Thoracic aorta (tissue), 2 donors: ENCODE results near the gene FNTB. TPM values are rescaled to one million over a fixed set of nuclear protein-coding genes. Genes with fewer than 3 reads are reported as not detected.

Experiments
- ATAC-seq: fragments of 150-250 bp; one replicate; pipeline ENCODE4 v1.8.0; 2017; ENCODE audit warnings: low read depth; ENCODE audit not compliant: insufficient number of reproducible peaks, low FRiP score
- DNase-seq: peaks from one replicate; pipeline ENCODE4 v3.0.0-alpha.2; 2020; ENCODE audit warnings: low spot score
- H3K27ac ChIP-seq, 2 donors: fragments of 200-600 bp; sonication (generic); 1 replicate in 1 of 2; 2 replicates in 1 of 2; pipeline ENCODE4 v1.5.1; 2016; ENCODE audit warnings: mild to moderate bottlenecking in 2 of 2, moderate library complexity in 2 of 2
- H3K27me3 ChIP-seq: fragments of 200-600 bp; sonication (generic); replicated peaks from 2 replicates; pipeline ENCODE4 v1.6.0; 2016; ENCODE audit warnings: mild to moderate bottlenecking; ENCODE audit not compliant: insufficient read depth
- H3K36me3 ChIP-seq: fragments of 200-600 bp; sonication (generic); one replicate; pipeline ENCODE4 v1.5.1; 2016
- H3K4me1 ChIP-seq, 2 donors: fragments of 200-600 bp; sonication (generic); 1 replicate in 1 of 2; 2 replicates in 1 of 2; pipeline versions ENCODE4 v1.5.1 to v1.6.0; 2016; ENCODE audit warnings: low read depth in 2 of 2, mild to moderate bottlenecking in 1 of 2; ENCODE audit not compliant: control insufficient read depth in 1 of 2
- H3K4me3 ChIP-seq: fragments of 200-600 bp; sonication (generic); 2 replicates; pipeline ENCODE4 v1.5.1; 2016; ENCODE audit warnings: mild to moderate bottlenecking
- H3K9me3 ChIP-seq: fragments of 200-600 bp; sonication (generic); 2 replicates; pipeline ENCODE4 v1.5.1; 2016
- total RNA-seq, 2 donors: library from RNA; depleted of rRNA; stranded (reverse); fragments of >200 nt; gene quantifications; one replicate each; pipeline versions ENCODE4 v1.1.0 to v1.2.3, GENCODE V29; 2016
- TF ChIP-seq, protein P1 (sequence below): fragments of 200-600 bp; sonication (generic); IDR thresholded peaks from one replicate; pipeline ENCODE4 v1.5.1; 2019; ENCODE audit warnings: antibody characterized with exemption

FNTB gene
- total RNA-seq, 2 donors from 2014 or later: 6.8 to 18.3 TPM

DNA sequence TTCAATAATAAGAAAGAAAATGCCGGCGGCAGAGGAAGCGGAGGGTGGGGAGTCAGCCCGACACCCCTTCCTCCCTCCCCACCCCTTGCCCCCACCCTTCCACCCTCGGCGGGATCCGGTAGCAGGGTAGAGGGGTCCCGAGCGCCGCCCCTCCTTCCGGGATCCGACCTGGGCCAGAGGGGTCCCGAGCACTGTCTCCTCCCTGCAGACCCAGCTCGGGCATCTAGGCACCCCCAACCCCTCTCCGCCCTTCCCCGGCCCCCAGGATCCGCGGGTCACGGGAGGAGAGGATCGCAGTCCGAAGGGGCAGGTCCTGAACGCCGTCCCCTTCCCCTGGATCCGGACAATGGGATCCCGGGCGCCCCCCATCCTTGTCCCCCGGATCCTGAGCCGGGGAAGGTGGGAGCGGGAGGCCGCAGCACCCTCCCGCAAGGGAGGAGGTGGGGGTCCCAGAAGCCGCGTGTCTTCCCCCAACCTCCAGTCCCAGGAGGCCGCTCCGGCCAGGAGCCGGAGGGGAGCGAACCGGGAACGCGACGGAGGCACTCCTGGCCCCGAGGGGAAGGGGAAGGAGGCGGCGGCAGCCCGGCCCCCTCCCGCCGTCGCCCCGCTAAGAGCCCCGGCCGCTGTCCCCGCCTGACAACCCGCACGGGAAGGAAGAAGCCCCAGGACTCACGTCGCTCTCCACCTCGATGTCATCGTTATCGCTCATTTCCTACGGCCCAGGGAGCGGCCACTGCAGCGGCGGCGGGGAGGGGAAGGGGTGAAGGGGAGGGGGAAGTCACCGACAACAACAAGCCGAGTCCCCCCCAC is 115.1 kb downstream of the FNTB start:
- ATAC-seq: peak; percentile 14
- peak overlapping the region; percentile 98 for H3K4me3 ChIP-seq
- no peaks in the 10 kb centered on the region for H3K36me3 ChIP-seq
- no peaks in the 10 kb centered on the region for H3K9me3 ChIP-seq
- TF ChIP-seq, protein P1, sequence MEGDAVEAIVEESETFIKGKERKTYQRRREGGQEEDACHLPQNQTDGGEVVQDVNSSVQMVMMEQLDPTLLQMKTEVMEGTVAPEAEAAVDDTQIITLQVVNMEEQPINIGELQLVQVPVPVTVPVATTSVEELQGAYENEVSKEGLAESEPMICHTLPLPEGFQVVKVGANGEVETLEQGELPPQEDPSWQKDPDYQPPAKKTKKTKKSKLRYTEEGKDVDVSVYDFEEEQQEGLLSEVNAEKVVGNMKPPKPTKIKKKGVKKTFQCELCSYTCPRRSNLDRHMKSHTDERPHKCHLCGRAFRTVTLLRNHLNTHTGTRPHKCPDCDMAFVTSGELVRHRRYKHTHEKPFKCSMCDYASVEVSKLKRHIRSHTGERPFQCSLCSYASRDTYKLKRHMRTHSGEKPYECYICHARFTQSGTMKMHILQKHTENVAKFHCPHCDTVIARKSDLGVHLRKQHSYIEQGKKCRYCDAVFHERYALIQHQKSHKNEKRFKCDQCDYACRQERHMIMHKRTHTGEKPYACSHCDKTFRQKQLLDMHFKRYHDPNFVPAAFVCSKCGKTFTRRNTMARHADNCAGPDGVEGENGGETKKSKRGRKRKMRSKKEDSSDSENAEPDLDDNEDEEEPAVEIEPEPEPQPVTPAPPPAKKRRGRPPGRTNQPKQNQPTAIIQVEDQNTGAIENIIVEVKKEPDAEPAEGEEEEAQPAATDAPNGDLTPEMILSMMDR: no peak
- no peaks in the 10 kb centered on the region for H3K27me3 ChIP-seq
- H3K27ac ChIP-seq: peak overlapping the region; percentile 71 to 82
- DNase-seq: no peak
- peaks cover 34 to 48% of the 10 kb centered on the region in 2 donors for H3K4me1 ChIP-seq

DNA sequence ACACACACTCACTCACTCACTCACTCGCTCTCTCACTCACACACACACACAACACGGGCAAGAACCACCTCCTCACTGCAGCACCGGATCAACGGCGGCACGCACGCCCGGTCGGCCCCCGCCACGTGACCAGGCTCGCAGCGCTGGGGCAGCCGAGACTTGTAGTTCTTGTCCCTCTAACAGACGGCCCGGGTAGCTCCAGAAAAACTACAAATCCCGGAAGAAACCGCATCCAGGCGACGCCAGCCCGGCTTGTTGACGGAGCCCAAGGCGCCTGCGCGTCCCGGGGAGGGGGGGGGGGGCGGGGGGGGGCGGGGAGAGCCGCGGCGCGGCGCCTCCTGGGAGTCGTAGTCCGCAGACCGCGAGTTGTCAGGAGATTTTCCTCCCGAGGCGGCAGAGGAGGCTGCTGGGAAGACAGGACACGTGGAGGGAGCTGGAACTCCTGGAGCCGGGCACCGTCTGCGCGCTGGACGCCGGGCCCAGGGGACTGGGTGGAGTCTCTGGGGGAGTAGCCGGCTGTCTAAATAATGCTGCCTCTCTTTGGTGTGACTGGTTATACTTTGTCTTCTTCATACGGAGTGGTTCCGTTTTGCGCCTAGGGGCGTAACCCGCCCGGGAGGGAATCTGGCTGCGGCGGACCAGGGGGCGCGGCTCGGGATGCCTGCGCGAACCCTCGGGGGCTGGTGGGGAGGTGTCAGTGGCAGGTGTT is 115.9 kb downstream of the FNTB start, which contains the start of gene MAX:
MAX (minus strand) TSS at position 77 of the 709 bp plus-strand sequence. CDS start 178 bp downstream, outside the sequence.
- Histone ChIP-seq H3K9me3 (no peaks in the 10 kb centered on the region), H3K36me3 (no peaks in the 10 kb centered on the region), H3K4me3 (peak within 1 kb of the TSS; percentile 98), H3K4me1 (peaks cover 29 to 40% of the 10 kb centered on the region in 2 donors), H3K27me3 (no peaks in the 10 kb centered on the region), H3K27ac (peak within 1 kb of the TSS; percentile 71 to 82)
- DNase-seq: peak; percentile 95
- TF ChIP-seq, protein P1: no peak
- ATAC-seq: peak; percentile 85

DNA sequence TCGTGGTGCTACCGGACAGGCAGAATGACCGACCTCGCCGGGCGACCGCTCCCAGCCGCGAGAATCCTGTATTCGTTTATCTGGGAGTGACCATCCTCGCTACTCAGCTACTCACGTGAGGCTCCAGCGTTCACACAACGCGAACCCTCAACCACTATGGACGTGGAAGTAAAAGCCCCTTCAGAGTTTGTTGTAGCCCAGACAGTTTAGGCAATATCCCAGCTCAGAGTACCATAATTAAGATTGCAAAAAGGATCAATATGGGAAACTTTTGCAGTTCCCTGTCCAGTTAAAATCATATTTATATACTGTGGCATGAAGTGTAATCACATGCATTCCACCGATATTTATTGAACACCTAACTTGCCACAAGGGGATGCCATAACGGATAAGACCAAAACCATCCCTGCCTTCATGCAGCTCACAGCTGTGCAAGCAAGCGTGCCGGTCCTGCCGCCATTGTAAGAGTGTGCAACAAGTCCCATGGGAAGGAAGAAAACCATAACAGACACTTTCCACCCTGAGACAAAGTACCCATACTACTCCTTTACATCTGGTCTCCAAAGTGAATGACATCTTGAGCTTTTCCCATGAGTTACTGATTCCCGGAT is 116.6 kb downstream of the FNTB start:
- no peak for ATAC-seq

DNA sequence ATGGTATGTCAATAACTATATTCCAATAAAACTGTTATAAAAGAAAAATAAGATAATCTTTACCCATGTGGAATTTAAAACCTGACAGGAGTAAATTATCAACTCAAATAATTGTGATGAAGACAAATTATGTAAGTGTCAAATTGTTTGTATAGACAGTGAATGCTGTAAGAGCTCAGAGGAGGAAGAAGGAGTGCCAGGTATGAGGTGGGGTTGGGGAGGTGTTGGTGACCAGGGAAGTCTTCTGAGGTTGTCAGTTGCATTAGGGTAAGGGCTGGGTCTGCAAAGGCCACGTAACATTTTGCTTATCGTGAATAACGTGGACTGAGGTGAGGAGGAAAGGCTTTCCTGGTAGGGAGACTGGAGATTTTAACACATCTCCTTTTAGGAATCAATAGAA is 118.1 kb downstream of the FNTB start:
- ATAC-seq: no peak
- no peaks in the 10 kb centered on the region for H3K9me3 ChIP-seq

More for the DNA sequence above, 116.6 kb downstream of the FNTB start:
- no peak for DNase-seq
- no peaks in the 10 kb centered on the region for H3K27me3 ChIP-seq
- peaks cover 26 to 33% of the 10 kb centered on the region in 2 donors for H3K4me1 ChIP-seq
- no peaks in the 10 kb centered on the region for H3K36me3 ChIP-seq
- H3K4me3 ChIP-seq: peak overlapping the region; percentile 98
- no peak overlapping the region for H3K27ac ChIP-seq
- TF ChIP-seq, protein P1: no peak
- no peaks in the 10 kb centered on the region for H3K9me3 ChIP-seq

More for the DNA sequence above, 118.1 kb downstream of the FNTB start:
- Histone ChIP-seq H3K36me3 (no peaks in the 10 kb centered on the region), H3K27me3 (no peaks in the 10 kb centered on the region), H3K4me3 (no peak overlapping the region), H3K27ac (no peak overlapping the region), H3K4me1 (peaks cover 13 to 20% of the 10 kb centered on the region in 2 donors)
- no peak for DNase-seq
- TF ChIP-seq, protein P1: no peak
